Activated CD8-positive, alpha-beta memory T cell treated with anti-CD3 and anti-CD28 coated beads, Interleukin-2, amount 50 U/mL, for 1 hour (primary cell): ENCODE data around the gene HRAS.
A peak's percentile ranks its signal among the peaks of the same experiment; 100 is the strongest.

Experiments
- DNase-seq: peaks from one replicate; pipeline ENCODE4 v3.0.0-alpha.2; 2020; ENCODE audit errors: extremely low read depth

Gene HRAS

GRCh38 chr11:512761-513595 lies 22.4 kb downstream of the HRAS start:
- DNase-seq, result no peak

- no peak for DNase-seq
These were observed 26.4 kb downstream of the HRAS start for GRCh38 chr11:508956-509355.

- no peak for DNase-seq
These were observed 27.5 kb downstream of the HRAS start for GRCh38 chr11:507727-508515.

GRCh38 chr11:506995-507726 lies 28.2 kb downstream of the HRAS start, which contains the start of gene RNH1:
Gene RNH1 (minus strand): TSS chr11:507242. CDS start chr11:502162, 5,080 bp downstream.
- DNase-seq, result peak; percentile 98

- DNase-seq, result peak; percentile 87
These were observed 29.0 kb downstream of the HRAS start for GRCh38 chr11:506238-506994.

GRCh38 chr11:504994-505344 lies 30.4 kb downstream of the HRAS start:
- DNase-seq, result no peak

GRCh38 chr11:504053-504993 lies 31.1 kb downstream of the HRAS start:
- no peak for DNase-seq

- no peak for DNase-seq
These were observed 32.0 kb downstream of the HRAS start for GRCh38 chr11:503179-503981.

GRCh38 chr11:502288-503178 lies 32.8 kb downstream of the HRAS start:
- DNase-seq, result no peak

- no peak for DNase-seq
These were observed 33.6 kb downstream of the HRAS start for GRCh38 chr11:501683-502287.

GRCh38 chr11:501001-501682 lies 34.2 kb downstream of the HRAS start:
- no peak for DNase-seq

- DNase-seq, result no peak
These were observed 35.9 kb downstream of the HRAS start for GRCh38 chr11:499201-500076.

- DNase-seq, result no peak
These were observed 36.8 kb downstream of the HRAS start for GRCh38 chr11:498297-499181.

- no peak for DNase-seq
These were observed 37.6 kb downstream of the HRAS start for GRCh38 chr11:497565-498296.
